ENCODE data around the gene FAM9A.
"Not testable (repeated sequence)": the region's sequence is repeated elsewhere in the genome, so short reads cannot be mapped to it uniquely, and the experiment has no call there.

GRCh38 chrX:8799281-8799680 lies 1.9 kb downstream of the FAM9A start:
- not testable (repeated sequence) for TF ChIP-seq ZFP30 (CRISPR knock-in tag; IDR thresholded peaks at IDR 0.05); ZNF565 (CRISPR knock-in tag; conservative IDR thresholded peaks at IDR 0.05; ENCODE audit: low read depth); TSHZ2 (CRISPR knock-in tag; IDR thresholded peaks at IDR 0.05); ZC3H10 (CRISPR knock-in tag; IDR thresholded peaks at IDR 0.05); TOX (CRISPR knock-in tag; IDR thresholded peaks at IDR 0.05; ENCODE audit: borderline replicate concordance); RARB (CRISPR knock-in tag; IDR thresholded peaks at IDR 0.05); PATZ1 (CRISPR knock-in tag; IDR thresholded peaks at IDR 0.05; ENCODE audit: borderline replicate concordance); TCF4 (CRISPR knock-in tag; IDR thresholded peaks at IDR 0.05; ENCODE audit: borderline replicate concordance); ARNTL (CRISPR knock-in tag; IDR thresholded peaks at IDR 0.05; ENCODE audit: borderline replicate concordance, low read depth)

All from SK-N-SH treated with all-trans-retinoic acid at 6 μM for 48 hours (cell line).